Measurements from ENCODE around the gene SWT1. TPM values are rescaled to one million over a fixed set of nuclear protein-coding genes. Genes with fewer than 3 reads are reported as not detected.
"Not testable (repeated sequence)": the region's sequence is repeated elsewhere in the genome, so short reads cannot be mapped to it uniquely, and the experiment has no call there.

Gene SWT1
- total RNA-seq, 1 donor from 2014 or later = 5.5 TPM

GRCh38 chr1:185229981-185230380, 73.0 kb downstream of the SWT1 start:
- intact Hi-C loops (cut with micrococcal nuclease) = no loop called here
- Mint-ChIP-seq H3K36me3 (ENCODE audit: low read depth) (peaks cover 31% of the 10 kb centered on the region), H3K27me3 (no peaks in the 10 kb centered on the region), H3K4me3 (no peak overlapping the region), H3K4me1 (no peaks in the 10 kb centered on the region), H3K27ac (no peak overlapping the region), H3K9me3 (peaks cover 3% of the 10 kb centered on the region)
- ChIA-PET CTCF (no interaction called here), POLR2A (no interaction called here)
- DNase-seq (no peak), ATAC-seq (ENCODE audit: low read depth) (no peak)
- TF ChIP-seq CTCF (IDR thresholded peaks at IDR 0.05) = no peak

- H3K36me3 Mint-ChIP-seq (ENCODE audit: low read depth) = peaks cover 31% of the 10 kb centered on the region
- no peaks in the 10 kb centered on the region for H3K4me1 Mint-ChIP-seq
- ATAC-seq (ENCODE audit: low read depth) = no peak
- peaks cover 2% of the 10 kb centered on the region for H3K9me3 Mint-ChIP-seq
- no peaks in the 10 kb centered on the region for H3K27me3 Mint-ChIP-seq
- intact Hi-C loops (cut with micrococcal nuclease) = no loop called here
- no peak overlapping the region for H3K27ac Mint-ChIP-seq
- H3K4me3 Mint-ChIP-seq = no peak overlapping the region
- POLR2A ChIA-PET = interaction anchor here (0.8 kb wide), 1 partner anchor 462 kb away, joined by 3 read pairs; no protein-coding TSS in a partner anchor
- TF ChIP-seq CTCF (IDR thresholded peaks at IDR 0.05) = no peak
- DNase-seq = no peak
- CTCF ChIA-PET = no interaction called here
Observed at GRCh38 chr1:185232874-185233273, 75.9 kb downstream of the SWT1 start.

- DNase-seq; ATAC-seq (ENCODE audit: low read depth); H3K9me3 Mint-ChIP-seq; H3K27ac Mint-ChIP-seq; POLR2A ChIA-PET; H3K4me1 Mint-ChIP-seq; intact Hi-C loops (cut with micrococcal nuclease); H3K27me3 Mint-ChIP-seq; H3K4me3 Mint-ChIP-seq: not testable (repeated sequence)
- H3K36me3 Mint-ChIP-seq (ENCODE audit: low read depth) = peaks cover 31% of the 10 kb centered on the region
- CTCF ChIA-PET = interaction anchor here (1.1 kb wide), 1 partner anchor 447 kb away, joined by 3 read pairs; no protein-coding TSS in a partner anchor
Observed at GRCh38 chr1:185234183-185234582, 77.2 kb downstream of the SWT1 start.

- intact Hi-C loops (cut with micrococcal nuclease) = not testable (repeated sequence)
Observed at GRCh38 chr1:185237176-185237575, 80.2 kb downstream of the SWT1 start.

GRCh38 chr1:185237661-185238060, 80.7 kb downstream of the SWT1 start:
- CTCF ChIA-PET = interaction anchor here (1.4 to 3.4 kb wide), 3 partner anchors 27 to 443 kb away, joined by 5 to 44 read pairs (median 23); no protein-coding TSS in a partner anchor
- Mint-ChIP-seq H3K9me3 (peaks cover 2% of the 10 kb centered on the region), H3K4me1 (no peaks in the 10 kb centered on the region), H3K4me3 (no peak overlapping the region), H3K27ac (no peak overlapping the region), H3K36me3 (ENCODE audit: low read depth) (peaks cover 22% of the 10 kb centered on the region), H3K27me3 (no peaks in the 10 kb centered on the region)
- intact Hi-C loops (cut with micrococcal nuclease) = loop anchor here (1.0 kb wide), 3 partner anchors 433 to 458 kb away; no protein-coding TSS in a partner anchor
- DNase-seq (no peak), ATAC-seq (ENCODE audit: low read depth) (no peak)
- POLR2A ChIA-PET = interaction anchor here (0.7 kb wide), 1 partner anchor 371 kb away, joined by 5 read pairs; no protein-coding TSS in a partner anchor
- no peak for TF ChIP-seq CTCF (IDR thresholded peaks at IDR 0.05)

More at GRCh38 chr1:185237176-185237575, 80.2 kb downstream of the SWT1 start:
- H3K4me1 Mint-ChIP-seq; H3K27me3 Mint-ChIP-seq; POLR2A ChIA-PET; H3K27ac Mint-ChIP-seq; H3K4me3 Mint-ChIP-seq; DNase-seq; H3K9me3 Mint-ChIP-seq; ATAC-seq (ENCODE audit: low read depth): not testable (repeated sequence)
- CTCF ChIA-PET = interaction anchor here (1.2 kb wide), 1 partner anchor 433 kb away, joined by 3 read pairs; no protein-coding TSS in a partner anchor
- H3K36me3 Mint-ChIP-seq (ENCODE audit: low read depth) = peaks cover 25% of the 10 kb centered on the region

- Mint-ChIP-seq H3K27ac (no peak overlapping the region), H3K4me3 (no peak overlapping the region), H3K36me3 (ENCODE audit: low read depth) (peaks cover 19% of the 10 kb centered on the region), H3K27me3 (no peaks in the 10 kb centered on the region), H3K9me3 (peaks cover 2% of the 10 kb centered on the region), H3K4me1 (no peaks in the 10 kb centered on the region)
- ChIA-PET POLR2A (interaction anchor here (0.7 to 1.9 kb wide), 2 partner anchors 370 to 442 kb away, joined by 4 to 5 read pairs; no protein-coding TSS in a partner anchor), CTCF (interaction anchor here (1.1 to 3.4 kb wide), 7 partner anchors 12 to 456 kb away, joined by 3 to 44 read pairs (median 5); partner anchors contain the start of gene IVNS1ABP)
- intact Hi-C loops (cut with micrococcal nuclease) = loop anchor here (1.0 kb wide), 3 partner anchors 432 to 457 kb away; no protein-coding TSS in a partner anchor
- TF ChIP-seq CTCF (IDR thresholded peaks at IDR 0.05) = no peak
- ATAC-seq (ENCODE audit: low read depth) = no peak
- no peak for DNase-seq
Observed at GRCh38 chr1:185238447-185238846, 81.5 kb downstream of the SWT1 start.

All from activated B cell treated with CpG ODN at 0.5 μM for 24 hours (primary cell).